ENCODE measurements around the gene AFF3.

AFF3 gene

DNA sequence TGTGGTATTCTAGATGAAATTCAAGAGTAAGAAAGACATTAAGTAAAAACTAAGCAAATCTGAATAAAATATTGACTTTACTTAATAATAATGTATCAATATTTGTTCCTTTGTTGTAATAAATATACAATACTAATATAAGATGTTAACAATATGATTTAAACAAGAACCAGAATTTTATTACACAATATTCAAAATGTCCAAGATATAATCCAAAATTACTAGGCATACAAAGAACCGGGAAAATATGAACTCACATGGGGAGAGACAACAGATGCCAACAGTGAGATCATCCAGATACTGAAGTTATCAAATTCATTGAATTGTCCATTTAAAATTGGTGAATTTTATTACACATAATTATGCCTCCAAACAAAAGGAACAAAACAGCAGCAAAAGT lies 286.3 kb downstream of the AFF3 start:
- no peak for DNase-seq (ENCODE audit: low read depth)

DNA sequence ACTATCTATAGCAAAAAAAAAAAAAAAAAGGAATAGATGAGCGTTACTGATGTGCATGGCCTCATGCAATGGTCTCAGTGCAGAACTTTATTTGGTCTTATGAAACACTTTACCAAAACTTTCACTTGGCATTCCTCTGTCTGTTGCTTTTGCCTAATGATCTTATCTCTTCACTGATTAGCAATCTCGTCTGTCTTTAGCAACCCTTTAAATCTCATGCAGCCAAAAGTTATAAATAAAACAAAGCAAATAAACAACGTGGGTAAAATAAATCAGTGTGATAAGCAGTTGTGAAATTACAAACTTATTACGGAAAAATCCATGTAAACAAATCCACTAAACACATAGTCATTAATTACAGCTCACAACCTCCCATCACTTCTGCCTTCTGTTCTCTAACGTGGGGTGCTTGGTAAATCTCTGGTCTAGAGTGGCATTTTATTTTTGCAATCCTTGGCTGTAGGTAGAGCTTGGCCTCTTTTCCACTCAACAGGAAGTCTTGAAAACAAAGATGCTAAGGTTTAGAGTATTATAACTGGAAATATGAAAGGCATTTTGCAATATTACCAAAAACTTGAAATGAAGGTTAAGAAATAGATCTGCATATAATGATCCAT lies 288.0 kb downstream of the AFF3 start:
- no peak for DNase-seq (ENCODE audit: low read depth)

DNA sequence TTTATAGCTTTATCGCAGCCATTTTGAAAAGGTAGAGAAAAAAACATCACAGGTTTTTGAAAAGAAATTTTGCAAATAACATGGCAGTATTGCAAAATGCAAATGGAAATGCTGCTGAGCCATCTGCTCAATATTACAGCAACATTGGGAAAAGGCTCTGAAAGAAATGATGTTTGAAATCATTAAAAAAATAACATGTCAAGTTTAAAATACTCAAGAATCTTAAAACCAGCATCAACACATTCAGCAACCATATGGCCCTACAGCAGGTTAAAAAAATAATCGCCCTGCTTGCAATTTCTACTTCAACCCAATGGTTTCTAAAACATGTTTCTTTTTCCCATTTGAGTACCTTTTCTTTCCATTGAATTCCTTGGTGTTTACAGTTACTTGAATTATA lies 289.4 kb downstream of the AFF3 start:
- DNase-seq (ENCODE audit: low read depth): no peak

DNA sequence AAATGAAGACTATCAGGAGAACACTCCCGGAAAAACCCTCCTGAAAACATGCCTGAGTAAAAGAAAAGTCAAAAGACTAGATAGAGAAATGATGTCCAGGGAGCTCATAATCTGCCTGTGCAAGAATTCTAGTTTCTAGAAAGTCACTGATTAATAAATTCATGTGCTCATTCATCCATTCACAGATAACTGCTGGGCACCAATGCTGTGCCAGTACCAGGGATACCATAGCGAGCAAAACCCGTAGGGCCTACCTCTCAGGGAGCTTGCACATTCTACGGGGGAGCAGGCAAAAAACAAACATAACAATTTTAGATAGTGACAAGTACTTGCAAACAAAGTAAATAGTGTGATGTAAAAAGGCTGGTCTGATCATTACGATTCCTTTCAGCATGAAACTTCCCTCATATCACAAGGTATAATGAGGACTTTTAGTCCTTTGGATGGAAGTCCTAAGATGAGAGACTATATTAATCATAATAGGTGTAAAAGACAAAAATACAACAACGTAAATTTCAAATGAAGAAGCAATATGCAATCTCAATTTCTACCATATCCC lies 289.9 kb downstream of the AFF3 start:
- no peak for DNase-seq (ENCODE audit: low read depth)

DNA sequence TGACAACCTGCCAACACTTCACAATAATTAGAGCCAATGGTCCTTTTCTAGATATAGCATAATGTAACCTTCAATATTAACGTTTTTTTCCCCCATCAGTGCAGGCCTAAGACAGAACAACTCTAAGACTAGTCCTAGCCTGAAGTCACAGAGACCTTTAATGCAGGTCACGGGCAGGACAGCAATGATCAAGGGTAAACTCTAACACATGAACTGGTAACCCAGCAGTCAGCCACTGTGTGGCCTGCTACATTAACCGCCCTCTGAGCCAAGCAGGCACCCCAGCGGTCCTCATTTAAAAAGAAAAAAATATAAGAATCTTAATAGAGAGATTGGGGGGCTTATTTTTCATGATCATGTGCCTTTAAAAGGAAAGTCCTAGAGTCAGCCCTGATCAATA lies 290.6 kb downstream of the AFF3 start:
- no peak for DNase-seq (ENCODE audit: low read depth)

DNA sequence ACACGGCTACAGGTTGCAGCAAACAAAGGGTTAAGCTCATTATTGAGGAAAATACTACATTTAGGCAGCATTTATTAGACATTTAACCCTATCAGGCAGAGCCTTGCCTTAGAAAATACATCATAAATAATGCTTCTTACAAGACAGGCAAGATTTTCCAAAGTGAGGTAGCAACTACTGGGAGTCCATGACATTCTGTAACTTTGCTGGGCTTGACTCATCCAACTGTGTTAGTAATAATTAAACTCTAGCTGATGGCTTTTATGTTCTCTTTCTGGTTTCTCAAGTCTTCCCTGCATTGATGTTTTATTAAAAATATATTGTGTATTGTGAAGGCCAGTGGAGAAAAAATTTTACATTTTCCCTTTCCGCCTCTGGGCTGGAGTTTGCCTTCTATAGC lies 291.3 kb downstream of the AFF3 start:
- no peak for DNase-seq (ENCODE audit: low read depth)

DNA sequence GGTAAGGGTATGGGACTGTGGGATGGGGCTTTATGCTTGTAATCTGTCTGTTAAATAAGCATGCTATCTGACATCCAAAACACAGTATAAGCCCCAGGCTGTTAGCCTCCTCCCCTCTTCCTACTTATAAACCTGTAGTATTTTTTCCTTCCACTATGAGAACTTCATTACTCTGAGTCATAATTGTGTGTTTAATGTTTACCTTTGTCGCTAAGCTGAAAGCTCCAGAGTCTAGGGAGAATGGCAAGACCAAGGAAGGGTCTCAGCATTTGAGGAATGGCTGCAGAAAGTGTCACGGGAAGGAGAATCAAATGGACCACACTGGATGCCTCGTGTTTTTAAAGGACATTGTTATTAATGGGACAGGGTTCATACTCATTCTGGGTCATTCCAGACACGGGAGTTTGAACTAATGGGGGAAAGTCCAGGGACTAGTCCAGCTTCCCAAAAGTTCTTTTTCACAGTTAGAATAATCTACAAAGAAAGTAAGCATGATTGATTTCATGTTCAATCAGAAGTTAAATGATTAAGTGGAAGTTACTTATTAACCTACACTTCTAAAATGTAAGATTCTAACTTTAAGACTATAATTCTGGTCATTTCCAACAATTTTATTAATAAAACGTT lies 292.2 kb downstream of the AFF3 start:
- no peak for DNase-seq (ENCODE audit: low read depth)

- no peak for DNase-seq (ENCODE audit: low read depth)
Measured at GRCh38 chr2:99846462-99847107, 295.8 kb downstream of the AFF3 start.

GRCh38 chr2:99845296-99845695 lies 297.1 kb downstream of the AFF3 start:
- no peak for DNase-seq (ENCODE audit: low read depth)

DNA sequence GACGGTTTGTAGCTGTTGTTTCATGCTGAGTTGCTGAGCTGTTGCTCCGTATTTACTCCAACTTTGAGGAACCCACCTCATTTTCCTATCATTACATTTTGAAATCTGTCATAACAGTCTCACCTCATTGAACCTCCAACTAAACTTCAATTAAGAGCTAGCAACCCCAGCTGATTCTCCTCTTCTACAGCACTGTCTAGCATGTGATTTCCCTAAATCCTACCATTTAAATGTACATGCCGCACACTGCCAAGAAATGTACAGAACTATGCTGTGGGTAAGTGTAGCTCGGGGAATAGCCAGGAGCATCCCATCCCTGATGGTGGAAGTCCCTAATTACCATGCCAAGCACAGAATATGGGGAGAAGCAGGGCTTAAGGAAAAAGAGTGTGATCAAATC lies 299.9 kb downstream of the AFF3 start:
- DNase-seq (ENCODE audit: low read depth): no peak

GRCh38 chr2:99841749-99842148 lies 300.6 kb downstream of the AFF3 start:
- DNase-seq (ENCODE audit: low read depth): no peak

GRCh38 chr2:99840831-99841230 lies 301.6 kb downstream of the AFF3 start:
- DNase-seq (ENCODE audit: low read depth): no peak

DNA sequence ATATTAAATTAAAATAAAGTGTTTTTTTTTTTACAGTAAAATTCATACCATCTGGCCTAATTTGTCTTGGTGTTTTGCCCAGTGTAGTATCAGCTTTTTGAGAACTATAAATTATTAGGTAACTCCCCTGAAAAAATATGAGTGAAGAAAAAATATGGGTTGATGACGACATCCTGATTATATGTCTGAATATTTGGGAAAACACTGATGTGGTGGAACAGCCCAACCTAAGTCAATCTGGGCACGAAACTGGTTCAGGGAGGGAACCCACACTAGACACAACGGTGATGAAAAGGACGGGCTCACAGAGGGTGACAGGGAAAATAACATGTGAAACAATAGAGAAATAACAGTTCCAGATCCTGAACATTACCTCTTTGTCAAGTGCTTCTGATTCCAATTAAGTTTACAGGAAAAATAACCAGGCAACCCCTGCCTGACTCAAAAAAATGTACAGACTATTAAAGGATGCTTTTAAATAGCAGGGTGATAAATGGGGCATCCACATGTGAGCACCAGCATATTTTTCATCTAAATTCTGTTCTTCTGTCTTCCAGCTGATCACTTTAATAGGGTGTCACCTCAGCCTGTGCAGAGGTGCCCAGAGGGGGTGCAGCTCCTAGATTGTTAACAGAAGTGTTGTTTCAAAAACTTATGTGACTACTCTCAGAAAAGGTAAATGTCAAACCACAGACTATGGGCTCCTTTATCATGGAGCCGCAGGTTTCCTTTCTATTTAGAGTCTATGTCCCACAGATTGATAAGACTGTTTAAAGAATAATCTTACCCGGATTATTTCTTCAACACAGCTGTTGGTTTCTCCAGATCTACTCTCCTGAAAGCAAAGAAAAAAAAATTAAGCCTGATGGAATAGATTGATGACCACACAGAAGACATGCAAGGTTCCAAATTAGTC lies 305.4 kb downstream of the AFF3 start:
- no peak for DNase-seq (ENCODE audit: low read depth)

DNA sequence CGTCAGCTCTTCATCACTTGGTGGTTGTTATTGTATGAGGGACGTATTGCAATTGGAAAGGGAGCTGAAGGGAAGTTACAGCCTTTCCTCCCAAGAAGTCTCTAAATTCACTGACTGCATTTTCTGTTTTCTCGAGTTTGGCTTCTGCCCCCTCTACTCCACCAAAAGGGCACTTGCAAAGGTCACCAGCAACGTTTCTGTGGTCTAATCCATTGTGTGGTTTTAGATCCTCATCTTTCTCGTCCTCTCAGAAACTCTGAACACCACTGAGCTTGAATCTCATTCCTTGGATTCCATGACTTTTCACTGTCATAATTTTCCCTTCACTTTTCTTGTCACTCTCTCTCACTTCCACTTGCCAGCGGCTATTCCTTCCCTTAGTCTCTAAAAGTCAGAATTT lies 308.0 kb downstream of the AFF3 start:
- DNase-seq (ENCODE audit: low read depth): no peak

GRCh38 chr2:99833586-99834201 lies 308.7 kb downstream of the AFF3 start:
- DNase-seq (ENCODE audit: low read depth): no peak

GRCh38 chr2:99832926-99833325 lies 309.5 kb downstream of the AFF3 start:
- DNase-seq (ENCODE audit: low read depth): no peak

- no peak for DNase-seq (ENCODE audit: low read depth)
Measured at GRCh38 chr2:99831772-99832171, 310.6 kb downstream of the AFF3 start.

- no peak for DNase-seq (ENCODE audit: low read depth)
Measured at GRCh38 chr2:99827296-99827999, 314.9 kb downstream of the AFF3 start.

GRCh38 chr2:99825630-99826029 lies 316.8 kb downstream of the AFF3 start:
- DNase-seq (ENCODE audit: low read depth): no peak

DNA sequence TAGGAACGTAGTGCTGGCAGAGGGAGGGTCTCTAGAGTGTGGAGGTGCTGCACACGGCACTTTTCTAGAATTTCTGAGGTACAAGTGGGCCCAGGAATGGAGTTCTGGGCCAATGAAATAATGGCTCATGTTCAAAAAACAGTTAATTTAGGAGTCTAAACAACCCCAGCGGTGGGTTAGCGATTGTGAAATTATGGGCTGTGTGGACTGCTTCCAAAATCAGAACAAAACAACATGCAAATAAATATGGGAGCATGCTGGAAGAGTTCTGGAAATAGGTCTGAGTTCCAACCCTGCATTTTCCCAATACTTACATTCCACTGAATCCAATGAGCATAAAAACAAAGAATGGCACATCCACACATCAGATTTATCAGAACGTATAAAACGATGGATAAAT lies 317.6 kb downstream of the AFF3 start:
- no peak for DNase-seq (ENCODE audit: low read depth)

- no peak for DNase-seq (ENCODE audit: low read depth)
Measured at GRCh38 chr2:99822474-99823207, 319.7 kb downstream of the AFF3 start.
